GM10266 (cell line): Measurements from ENCODE around the gene RPL35.

Experiments
- DNase-seq: peaks from one replicate; pipeline ENCODE4 v3.0.0; 2012; ENCODE audit errors: extremely low spot score
- CTCF ChIP-seq: IDR thresholded peaks from 2 replicates; pipeline ENCODE4 v1.5.1; 2012; ENCODE audit warnings: mild to moderate bottlenecking, low read depth; ENCODE audit not compliant: control insufficient read depth, insufficient read depth; ENCODE audit errors: missing control alignments

The RPL35 gene

GRCh38 chr9:124884376-124884775 is 22.6 kb upstream of the RPL35 start:
- no peak for DNase-seq
- no peak for TF ChIP-seq CTCF

- no peak for TF ChIP-seq CTCF
- DNase-seq: no peak
These were observed 20.5 kb upstream of the RPL35 start for GRCh38 chr9:124882231-124882630.

- no peak for TF ChIP-seq CTCF
- DNase-seq: no peak
These were observed 19.5 kb upstream of the RPL35 start for GRCh38 chr9:124881138-124881743.

GRCh38 chr9:124880501-124880900 is 18.7 kb upstream of the RPL35 start:
- no peak for TF ChIP-seq CTCF
- no peak for DNase-seq

GRCh38 chr9:124879226-124879625 is 17.5 kb upstream of the RPL35 start:
- no peak for DNase-seq
- TF ChIP-seq CTCF: no peak

GRCh38 chr9:124878518-124878917 is 16.8 kb upstream of the RPL35 start:
- DNase-seq: no peak

More at GRCh38 chr9:124878518-124878917, 16.8 kb upstream of the RPL35 start:
- no peak for TF ChIP-seq CTCF
